Omental fat pad (tissue), 4 donors: Measurements from ENCODE around the gene CCDC180. TPM values are rescaled to one million over a fixed set of nuclear protein-coding genes. Genes with fewer than 3 reads are reported as not detected.

Source experiments
- ATAC-seq: fragments of 150-250 bp; one replicate; pipeline ENCODE4 v1.9.1; 2016; ENCODE audit warnings: mild to moderate bottlenecking, moderate library complexity; ENCODE audit not compliant: low FRiP score
- DNase-seq: peaks from one replicate; pipeline ENCODE4 v3.0.0-alpha.2; 2019; ENCODE audit warnings: low spot score
- total RNA-seq, 4 donors: library from RNA; depleted of rRNA; stranded (reverse); fragments of >200 nt; gene quantifications; one replicate each; pipeline ENCODE4 v1.1.0, GENCODE V29; 2016
- TF ChIP-seq, protein P1 (sequence below), 3 donors: fragments of 450-650 bp; IDR thresholded peaks; one replicate each; pipeline ENCODE4 v1.5.1; 2016 to 2017; ENCODE audit warnings: antibody characterized with exemption in 3 of 3, mild to moderate bottlenecking in 3 of 3, moderate library complexity in 2 of 3

The CCDC180 gene
- total RNA-seq, 4 donors from 2014 or later: 2.9 to 6.1 (median 4.0) TPM

GRCh38 chr9:97300586-97300985 is 6.9 kb upstream of the CCDC180 start:
- TF ChIP-seq, protein P1, sequence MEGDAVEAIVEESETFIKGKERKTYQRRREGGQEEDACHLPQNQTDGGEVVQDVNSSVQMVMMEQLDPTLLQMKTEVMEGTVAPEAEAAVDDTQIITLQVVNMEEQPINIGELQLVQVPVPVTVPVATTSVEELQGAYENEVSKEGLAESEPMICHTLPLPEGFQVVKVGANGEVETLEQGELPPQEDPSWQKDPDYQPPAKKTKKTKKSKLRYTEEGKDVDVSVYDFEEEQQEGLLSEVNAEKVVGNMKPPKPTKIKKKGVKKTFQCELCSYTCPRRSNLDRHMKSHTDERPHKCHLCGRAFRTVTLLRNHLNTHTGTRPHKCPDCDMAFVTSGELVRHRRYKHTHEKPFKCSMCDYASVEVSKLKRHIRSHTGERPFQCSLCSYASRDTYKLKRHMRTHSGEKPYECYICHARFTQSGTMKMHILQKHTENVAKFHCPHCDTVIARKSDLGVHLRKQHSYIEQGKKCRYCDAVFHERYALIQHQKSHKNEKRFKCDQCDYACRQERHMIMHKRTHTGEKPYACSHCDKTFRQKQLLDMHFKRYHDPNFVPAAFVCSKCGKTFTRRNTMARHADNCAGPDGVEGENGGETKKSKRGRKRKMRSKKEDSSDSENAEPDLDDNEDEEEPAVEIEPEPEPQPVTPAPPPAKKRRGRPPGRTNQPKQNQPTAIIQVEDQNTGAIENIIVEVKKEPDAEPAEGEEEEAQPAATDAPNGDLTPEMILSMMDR (IDR thresholded peaks at IDR 0.05): no peak
- DNase-seq (no peak), ATAC-seq (no peak)

DNA sequence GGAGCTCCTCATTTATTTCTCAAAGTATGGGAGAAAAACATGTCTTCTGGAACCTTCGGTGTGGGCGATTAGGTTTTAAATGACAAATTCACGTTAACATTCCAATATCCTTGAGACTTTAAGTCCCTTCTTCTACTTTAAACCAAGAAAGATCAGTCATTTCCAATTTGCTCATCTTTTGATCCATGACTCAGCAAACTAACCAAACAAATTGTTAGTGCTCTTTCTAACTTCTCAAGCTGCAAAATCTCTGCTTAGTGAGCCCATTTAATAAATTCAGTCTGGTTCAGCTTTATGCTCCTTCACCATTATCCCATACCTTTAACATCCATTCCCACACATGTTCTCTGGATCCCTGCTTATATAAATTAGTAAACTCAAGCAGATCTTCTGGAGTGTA is 5.5 kb upstream of the CCDC180 start:
- no peak for DNase-seq
- ATAC-seq: no peak
- TF ChIP-seq, protein P1 (IDR thresholded peaks at IDR 0.05): no peak

GRCh38 chr9:97304586-97304985 is 2.9 kb upstream of the CCDC180 start:
- no peak for ATAC-seq
- TF ChIP-seq, protein P1 (IDR thresholded peaks at IDR 0.05): no peak

GRCh38 chr9:97305501-97306298 is 1.8 kb upstream of the CCDC180 start:
- TF ChIP-seq, protein P1 (IDR thresholded peaks at IDR 0.05): no peak
- ATAC-seq: no peak
- no peak for DNase-seq

More at GRCh38 chr9:97304586-97304985, 2.9 kb upstream of the CCDC180 start:
- no peak for DNase-seq

- TF ChIP-seq, protein P1 (IDR thresholded peaks at IDR 0.05): no peak
- DNase-seq (no peak), ATAC-seq (peak; percentile 74)
Observed at GRCh38 chr9:97307091-97307490, 368 bp upstream of the CCDC180 start.

DNA sequence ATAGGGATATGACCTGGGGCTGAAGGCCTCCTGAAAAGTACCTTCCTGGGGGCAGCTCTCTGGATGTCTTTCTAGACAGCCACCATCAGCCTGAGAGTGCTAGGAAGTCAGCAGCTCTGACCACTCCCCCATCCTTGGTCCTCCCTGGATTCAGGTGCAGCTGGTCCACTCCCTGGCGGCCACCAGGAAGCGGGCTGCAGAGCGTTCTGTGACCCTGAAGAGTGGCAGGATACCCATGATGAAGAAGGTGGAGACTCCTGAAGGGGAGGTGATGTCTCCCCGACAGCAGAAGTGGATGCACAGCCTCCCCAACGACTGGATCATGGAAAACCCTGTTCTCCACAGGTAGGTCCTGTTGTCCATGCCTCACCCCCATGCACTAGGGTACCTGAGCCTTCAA is 1.8 kb downstream of the CCDC180 start:
- DNase-seq (no peak), ATAC-seq (no peak)
- TF ChIP-seq, protein P1 (IDR thresholded peaks at IDR 0.05): no peak

DNA sequence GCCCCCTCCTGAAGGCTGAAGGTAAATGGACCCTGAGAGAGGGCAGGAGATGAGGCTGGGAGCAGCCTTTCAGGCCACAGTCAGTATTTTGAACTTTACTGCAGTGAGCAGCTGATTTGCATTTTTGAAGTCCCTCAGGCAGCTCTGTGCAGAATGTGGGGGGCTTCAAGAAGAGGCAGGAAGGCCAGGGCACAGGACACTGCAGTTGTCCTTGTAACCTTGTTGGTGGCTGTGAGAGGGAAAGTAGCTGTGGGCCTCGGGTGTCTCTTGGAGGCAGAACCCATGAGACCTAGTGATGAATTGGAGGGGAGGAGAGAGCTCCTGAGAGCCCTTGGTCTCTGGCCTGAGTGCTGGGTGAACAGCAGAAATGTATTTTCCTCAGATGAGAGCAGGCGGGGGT is 2.6 kb downstream of the CCDC180 start:
- DNase-seq (no peak), ATAC-seq (no peak)
- TF ChIP-seq, protein P1 (IDR thresholded peaks at IDR 0.05): no peak
